Left lung (tissue), 10 donors: ENCODE results near the gene TOMM6. TPM values are rescaled to one million over a fixed set of nuclear protein-coding genes. Genes with fewer than 3 reads are reported as not detected.
"Not testable (repeated sequence)": the region's sequence is repeated elsewhere in the genome, so short reads cannot be mapped to it uniquely, and the experiment has no call there.

ENCODE experiments used
- ATAC-seq: fragments of 200-7000 bp; cut with Tn5 transposase; one replicate; pipeline ENCODE4 v1.9.1; 2020; ENCODE audit warnings: moderate library complexity
- DNase-seq, 4 donors: peaks; one replicate each; pipeline ENCODE4 v3.0.0-alpha.2; 2013 to 2020
- H3K27ac ChIP-seq, 2 donors: fragments of 200-600 bp; sonication (generic) in 1 of 2; one replicate each; pipeline versions ENCODE4 v1.5.0 to v1.8.0; 2020 to 2021
- H3K27me3 ChIP-seq, 2 donors: fragments of 200-600 bp; sonication (generic) in 1 of 2; one replicate each; pipeline versions ENCODE4 v1.5.0 to v1.8.0; 2020 to 2021
- H3K36me3 ChIP-seq, 2 donors: fragments of 200-600 bp; sonication (generic) in 1 of 2; one replicate each; pipeline versions ENCODE4 v1.5.0 to v1.8.0; 2020 to 2021
- H3K4me1 ChIP-seq, 2 donors: fragments of 200-600 bp; one replicate each; pipeline ENCODE4 v1.8.0; 2021
- H3K4me3 ChIP-seq, 2 donors: fragments of 200-600 bp; sonication (generic) in 1 of 2; one replicate each; pipeline versions ENCODE4 v1.5.0 to v1.8.0; 2020 to 2021; ENCODE audit warnings: mild to moderate bottlenecking in 1 of 2
- H3K9me3 ChIP-seq, 2 donors: fragments of 200-600 bp; sonication (generic) in 1 of 2; one replicate each; pipeline versions ENCODE4 v1.5.0 to v1.8.0; 2020 to 2021
- CTCF ChIP-seq, 2 donors: fragments of 200-600 bp; sonication (generic) in 1 of 2; IDR thresholded peaks; one replicate each; pipeline versions ENCODE4 v1.5.0 to v1.8.0; 2021; ENCODE audit warnings: antibody characterized with exemption in 2 of 2
- intact Hi-C, 2 donors: fragments of 100-400 bp; cut with DNase I; formaldehyde crosslinking; loops; one replicate each; pipeline versions ENCODE4 v1.11.2 to v1.14.2; 2022
- polyA plus RNA-seq, 6 donors: library from polyadenylated mRNA; unstranded; fragments of 120-200 nt; gene quantifications; one replicate each; pipeline ENCODE4 v1.2.1, GENCODE V29; 2013; ENCODE audit not compliant: insufficient read length in 6 of 6
- total RNA-seq, 2 donors: library from RNA; stranded (reverse); fragmentation: NEBNext Ultra II Directional; extraction: Animal tissue kit (Norgen Biotek cat#: 25700); gene quantifications; one replicate each; pipeline ENCODE4 v1.2.1, GENCODE V29; 2021
- donor health status: DM: no; HTN: yes; CAD: no.
- donor health status: DM: no; HTN: no; CAD: no.

TOMM6 gene
- total and polyA plus RNA-seq, 8 donors: 169 to 203 (median 188) TPM

- ATAC-seq (no peak), DNase-seq (no peak)
- Histone ChIP-seq H3K9me3 (no peaks in the 10 kb centered on the region), H3K36me3 (no peaks in the 10 kb centered on the region), H3K27ac (no peak overlapping the region), H3K27me3 (no peaks in the 10 kb centered on the region), H3K4me3 (no peak overlapping the region), H3K4me1 (no peaks in the 10 kb centered on the region)
- intact Hi-C loops: no loop called here
- TF ChIP-seq CTCF (IDR thresholded peaks at IDR 0.05): no peak
Observed at GRCh38 chr6:41759905-41760579, 27.5 kb upstream of the TOMM6 start.

DNA sequence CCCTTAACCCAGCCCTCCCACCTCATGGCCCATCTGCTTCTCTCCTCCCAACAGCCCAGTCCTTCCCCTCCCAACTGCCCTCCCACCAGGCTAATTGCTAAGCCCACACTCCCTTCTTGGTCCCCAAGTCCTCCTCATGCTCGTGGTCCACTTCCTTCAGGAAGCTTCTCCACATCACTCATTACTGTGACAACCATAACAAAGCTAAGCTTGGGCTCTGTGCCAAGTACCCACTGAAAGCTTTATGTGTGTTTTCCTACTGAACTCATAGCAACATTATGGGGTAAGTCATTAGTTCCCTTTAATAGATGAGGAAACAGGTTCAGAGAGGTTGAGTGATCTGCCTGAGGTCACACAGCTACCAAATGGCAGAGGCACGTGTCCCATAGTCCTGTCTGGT, 24.0 kb upstream of the TOMM6 start:
- Histone ChIP-seq H3K4me3 (no peak overlapping the region), H3K27ac (no peak overlapping the region), H3K4me1 (peaks cover 4 to 6% of the 10 kb centered on the region in 2 donors), H3K9me3 (no peaks in the 10 kb centered on the region), H3K27me3 (no peaks in the 10 kb centered on the region), H3K36me3 (no peaks in the 10 kb centered on the region)
- intact Hi-C loops: no loop called here
- DNase-seq (peak in 1 of 4 donors; percentile 38), ATAC-seq (no peak)
- TF ChIP-seq CTCF (IDR thresholded peaks at IDR 0.05): no peak

DNA sequence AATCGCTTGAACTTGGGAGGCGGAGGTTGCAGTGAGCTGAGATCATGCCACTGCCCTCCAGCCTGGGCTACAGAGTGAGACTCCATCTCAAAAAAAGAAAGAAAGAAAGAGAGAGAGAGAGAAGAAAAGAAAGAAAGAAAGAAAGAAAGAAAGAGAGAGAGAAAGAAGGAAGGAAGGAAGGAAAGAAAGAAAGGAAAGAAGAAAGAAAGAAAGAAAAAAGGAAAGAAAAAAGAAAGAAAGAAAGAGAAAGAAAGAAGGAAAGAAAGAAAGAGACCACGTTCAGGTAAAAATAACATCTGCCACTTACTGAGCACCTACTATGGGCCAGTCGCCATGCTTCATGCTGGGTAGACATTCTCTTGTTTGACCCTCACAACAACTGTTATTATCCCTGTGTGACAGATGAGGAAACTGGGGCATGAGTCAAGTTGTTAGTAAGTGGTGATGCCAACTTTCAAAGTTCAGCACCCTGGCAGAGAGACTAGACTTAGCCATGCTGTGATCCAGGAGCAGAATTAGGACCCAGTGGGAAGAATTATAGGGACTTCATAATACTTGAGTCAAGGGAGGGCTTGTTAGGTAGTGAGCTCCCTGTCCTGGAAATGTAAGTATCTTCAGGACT, 21.3 kb upstream of the TOMM6 start:
- DNase-seq, H3K4me1 ChIP-seq, H3K4me3 ChIP-seq, H3K9me3 ChIP-seq, H3K27me3 ChIP-seq, ATAC-seq, intact Hi-C loops: not testable (repeated sequence)
- H3K36me3 ChIP-seq: peaks cover 0 to 22% of the 10 kb centered on the region in 2 donors
- H3K27ac ChIP-seq: peak overlapping the region; percentile 57 to 73

GRCh38 chr6:41767112-41767833, 20.2 kb upstream of the TOMM6 start:
- peak in 2 of 4 donors; percentile 80 to 92 for DNase-seq
- Histone ChIP-seq H3K4me1 (peaks cover 4 to 6% of the 10 kb centered on the region in 2 donors), H3K9me3 (no peaks in the 10 kb centered on the region), H3K36me3 (peaks cover 0 to 33% of the 10 kb centered on the region in 2 donors), H3K27ac (peak overlapping the region; percentile 57 to 73), H3K4me3 (no peak overlapping the region), H3K27me3 (no peaks in the 10 kb centered on the region)
- ATAC-seq: peak; percentile 67
- intact Hi-C loops: no loop called here
- TF ChIP-seq CTCF (IDR thresholded peaks at IDR 0.05): no peak

DNA sequence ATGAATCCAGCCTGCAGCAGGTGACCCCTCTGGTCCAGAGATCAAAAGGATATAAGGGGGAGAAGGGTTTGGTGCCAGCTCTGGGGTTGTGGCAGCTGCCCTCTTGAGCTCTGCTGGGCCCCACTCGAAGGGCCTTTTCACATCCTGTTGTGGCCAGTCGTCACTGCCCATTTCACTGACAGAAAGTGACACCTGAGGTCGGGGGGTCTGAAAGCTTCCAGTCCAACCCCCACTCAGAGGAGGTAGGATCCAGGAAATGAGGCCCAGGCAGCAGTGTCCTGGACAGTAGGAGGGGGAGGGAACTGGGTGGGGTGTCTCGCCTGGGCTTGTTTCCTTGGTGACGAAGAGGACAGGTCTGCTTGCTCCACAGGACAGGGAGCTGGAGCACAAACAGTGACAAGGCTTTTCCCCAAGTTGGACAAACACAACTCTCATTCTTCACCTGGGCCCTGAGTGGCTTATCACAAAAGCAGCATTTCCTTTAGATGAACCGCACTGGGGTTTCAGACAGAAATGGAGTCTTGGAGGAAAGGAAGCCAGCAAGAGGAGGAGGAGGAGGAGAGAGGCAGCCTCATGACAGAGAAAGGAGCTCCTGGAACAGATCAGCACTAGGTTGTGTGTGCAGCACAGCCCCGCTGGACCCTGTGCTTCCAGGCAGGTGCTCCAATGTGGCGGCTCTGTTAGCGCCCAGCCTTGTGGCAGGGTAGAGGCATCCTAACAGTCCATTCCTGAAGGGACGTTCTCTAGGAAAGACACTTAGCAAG, 18.8 kb upstream of the TOMM6 start:
- ATAC-seq (peak; percentile 85), DNase-seq (peak in 2 of 4 donors; percentile 42 to 64)
- peaks cover 4 to 6% of the 10 kb centered on the region in 2 donors for H3K4me1 ChIP-seq
- no peaks in the 10 kb centered on the region for H3K27me3 ChIP-seq
- intact Hi-C loops: no loop called here
- no peaks in the 10 kb centered on the region for H3K9me3 ChIP-seq
- no peak overlapping the region for H3K4me3 ChIP-seq
- H3K36me3 ChIP-seq: peaks cover 0 to 48% of the 10 kb centered on the region in 2 donors
- H3K27ac ChIP-seq: peak overlapping the region in 1 of 2 donors; percentile 41
- TF ChIP-seq CTCF (IDR thresholded peaks at IDR 0.05): no peak
